HG02981 (cell line): ENCODE data around the gene SLC39A6.
"Not testable (repeated sequence)": the region's sequence is repeated elsewhere in the genome, so short reads cannot be mapped to it uniquely, and the experiment has no call there.

Source experiments
- ATAC-seq: cut with Tn5 transposase; IDR thresholded peaks from one replicate; pipeline ENCODE4 v1.9.1; 2021; ENCODE audit warnings: mild to moderate bottlenecking, moderate library complexity; ENCODE audit not compliant: unreplicated experiment

SLC39A6 gene

GRCh38 chr18:36129300-36130038, at the start of gene SLC39A6, which contains the start of gene ELP2:
SLC39A6 (minus strand) TSS chr18:36129340; CDS start chr18:36127007, 2,333 bp downstream.
ELP2 (plus strand) TSS chr18:36129899; CDS start chr18:36129934, 35 bp downstream.
- ATAC-seq, result peak; percentile 90

- ATAC-seq, result no peak
Measured at GRCh38 chr18:36177913-36178312, 48.8 kb upstream of the SLC39A6 start.

GRCh38 chr18:36176711-36177110, 47.6 kb upstream of the SLC39A6 start:
- ATAC-seq, result no peak

GRCh38 chr18:36176177-36176584, 47.0 kb upstream of the SLC39A6 start:
- ATAC-seq, result no peak

- no peak for ATAC-seq
Measured at GRCh38 chr18:36175481-36175880, 46.3 kb upstream of the SLC39A6 start.

- ATAC-seq, result no peak
Measured at GRCh38 chr18:36169938-36170337, 40.8 kb upstream of the SLC39A6 start.

GRCh38 chr18:36168296-36168695, 39.2 kb upstream of the SLC39A6 start:
- not testable (repeated sequence) for ATAC-seq

GRCh38 chr18:36167692-36168218, 38.6 kb upstream of the SLC39A6 start:
- ATAC-seq, result no peak

GRCh38 chr18:36162981-36163380, 33.8 kb upstream of the SLC39A6 start:
- no peak for ATAC-seq

GRCh38 chr18:36160959-36161371, 31.8 kb upstream of the SLC39A6 start:
- ATAC-seq, result no peak

GRCh38 chr18:36158266-36158867, 29.2 kb upstream of the SLC39A6 start:
- no peak for ATAC-seq

- ATAC-seq, result no peak
Measured at GRCh38 chr18:36157441-36157840, 28.3 kb upstream of the SLC39A6 start.

- ATAC-seq, result no peak
Measured at GRCh38 chr18:36155851-36156757, 27.0 kb upstream of the SLC39A6 start.

- ATAC-seq, result no peak
Measured at GRCh38 chr18:36153771-36154170, 24.6 kb upstream of the SLC39A6 start.

- ATAC-seq, result no peak
Measured at GRCh38 chr18:36153203-36153602, 24.1 kb upstream of the SLC39A6 start.

- no peak for ATAC-seq
Measured at GRCh38 chr18:36152781-36153180, 23.6 kb upstream of the SLC39A6 start.

GRCh38 chr18:36149514-36150289, 20.6 kb upstream of the SLC39A6 start:
- ATAC-seq, result peak; percentile 93

GRCh38 chr18:36143391-36143790, 14.3 kb upstream of the SLC39A6 start:
- ATAC-seq, result no peak

- no peak for ATAC-seq
Measured at GRCh38 chr18:36142751-36143150, 13.6 kb upstream of the SLC39A6 start.

GRCh38 chr18:36141576-36141975, 12.4 kb upstream of the SLC39A6 start:
- ATAC-seq, result no peak
